SK-N-MC (cell line): ENCODE measurements around the gene LSR.
"Not testable (repeated sequence)": the region's sequence is repeated elsewhere in the genome, so short reads cannot be mapped to it uniquely, and the experiment has no call there.

Source experiments
- DNase-seq: peaks from one replicate; pipeline ENCODE4 v3.0.0-alpha.2; 2011; ENCODE audit warnings: low read depth, low spot score
- H3K27ac ChIP-seq: fragments of 200-600 bp; sonication (generic); 2 replicates; pipeline ENCODE4 v1.5.1; 2016; ENCODE audit warnings: mixed run types
- H3K36me3 ChIP-seq: fragments of 200-600 bp; sonication (generic); 2 replicates; pipeline ENCODE4 v1.6.1; 2017; ENCODE audit warnings: antibody characterized with exemption, low read length, mixed read lengths; ENCODE audit not compliant: insufficient read depth
- H3K4me3 ChIP-seq: fragments of 200-600 bp; sonication (generic); 2 replicates; pipeline ENCODE4 v1.5.1; 2016
- H3K9ac ChIP-seq: fragments of 200-600 bp; sonication (generic); 2 replicates; pipeline ENCODE4 v1.8.0; 2017; ENCODE audit warnings: mixed run types, mixed read lengths; ENCODE audit not compliant: insufficient read length
- H3K9me3 ChIP-seq: fragments of 200-600 bp; sonication (generic); 2 replicates; pipeline ENCODE4 v1.6.1; 2017; ENCODE audit warnings: low read depth, mild to moderate bottlenecking, antibody characterized with exemption, low read length, moderate library complexity, mixed read lengths
- EZH2 ChIP-seq: fragments of 200-600 bp; sonication (generic); IDR thresholded peaks from one replicate; pipeline ENCODE4 v1.6.1; 2017; ENCODE audit warnings: antibody characterized with exemption
- FOXP2 ChIP-seq: optimal IDR thresholded peaks from 2 replicates; pipeline ENCODE3; 2011; ENCODE audit warnings: mild to moderate bottlenecking, moderate library complexity; ENCODE audit not compliant: insufficient read depth; ENCODE audit errors: extremely low read length, control extremely low read depth
- POLR2AphosphoS5 ChIP-seq: IDR thresholded peaks from 2 replicates; pipeline ENCODE4 v1.6.1; 2012; ENCODE audit warnings: mild to moderate bottlenecking, low read depth, low read length, borderline replicate concordance

The LSR gene

GRCh38 chr19:35284153-35285094, 35.6 kb downstream of the LSR start:
- no peak overlapping the region for H3K9ac ChIP-seq
- no peaks in the 10 kb centered on the region for H3K9me3 ChIP-seq
- no peak overlapping the region for H3K27ac ChIP-seq
- no peak overlapping the region for H3K4me3 ChIP-seq
- TF ChIP-seq POLR2AphosphoS5 (no peak), EZH2 (no peak), FOXP2 (no peak)
- no peak for DNase-seq
- H3K36me3 ChIP-seq = no peaks in the 10 kb centered on the region

- Histone ChIP-seq H3K4me3 (no peak overlapping the region), H3K9me3 (no peaks in the 10 kb centered on the region), H3K9ac (no peak overlapping the region), H3K27ac (no peak overlapping the region), H3K36me3 (no peaks in the 10 kb centered on the region)
- DNase-seq = no peak
- TF ChIP-seq FOXP2 (no peak), POLR2AphosphoS5 (no peak), EZH2 (no peak)
Observed at GRCh38 chr19:35285095-35285449, 36.3 kb downstream of the LSR start.

- H3K36me3 ChIP-seq, H3K4me3 ChIP-seq, H3K27ac ChIP-seq, H3K9ac ChIP-seq, H3K9me3 ChIP-seq, DNase-seq: not testable (repeated sequence)
Observed at GRCh38 chr19:35285465-35285864, 36.7 kb downstream of the LSR start.

- not testable (repeated sequence) for H3K9me3 ChIP-seq, DNase-seq, H3K4me3 ChIP-seq, H3K27ac ChIP-seq, H3K9ac ChIP-seq, H3K36me3 ChIP-seq
Observed at GRCh38 chr19:35286101-35286500, 37.3 kb downstream of the LSR start.

GRCh38 chr19:35287713-35288112, 38.9 kb downstream of the LSR start:
- no peak for TF ChIP-seq POLR2AphosphoS5
- TF ChIP-seq FOXP2 = no peak
- TF ChIP-seq EZH2 = no peak
- no peak for DNase-seq

GRCh38 chr19:35288331-35288730, 39.5 kb downstream of the LSR start:
- Histone ChIP-seq H3K9ac (no peak overlapping the region), H3K36me3 (no peaks in the 10 kb centered on the region), H3K27ac (no peak overlapping the region), H3K9me3 (no peaks in the 10 kb centered on the region), H3K4me3 (no peak overlapping the region)
- DNase-seq = no peak
- TF ChIP-seq FOXP2 = no peak
- TF ChIP-seq EZH2 = no peak
- no peak for TF ChIP-seq POLR2AphosphoS5

More at GRCh38 chr19:35287713-35288112, 38.9 kb downstream of the LSR start:
- H3K9ac ChIP-seq = no peak overlapping the region
- H3K9me3 ChIP-seq = no peaks in the 10 kb centered on the region
- no peaks in the 10 kb centered on the region for H3K36me3 ChIP-seq
- no peak overlapping the region for H3K4me3 ChIP-seq
- H3K27ac ChIP-seq = no peak overlapping the region

- Histone ChIP-seq H3K9me3 (no peaks in the 10 kb centered on the region), H3K36me3 (no peaks in the 10 kb centered on the region), H3K4me3 (no peak overlapping the region), H3K9ac (no peak overlapping the region), H3K27ac (no peak overlapping the region)
- no peak for DNase-seq
- no peak for TF ChIP-seq FOXP2
- no peak for TF ChIP-seq EZH2
- no peak for TF ChIP-seq POLR2AphosphoS5
Observed at GRCh38 chr19:35288906-35289305, 40.1 kb downstream of the LSR start.

- DNase-seq = no peak
- H3K27ac ChIP-seq = no peak overlapping the region
- no peaks in the 10 kb centered on the region for H3K36me3 ChIP-seq
- H3K9ac ChIP-seq = no peak overlapping the region
- TF ChIP-seq FOXP2 = no peak
- no peak for TF ChIP-seq POLR2AphosphoS5
- no peak for TF ChIP-seq EZH2
- no peak overlapping the region for H3K4me3 ChIP-seq
- H3K9me3 ChIP-seq = no peaks in the 10 kb centered on the region
Observed at GRCh38 chr19:35290381-35291127, 41.8 kb downstream of the LSR start.

GRCh38 chr19:35291259-35291658, 42.5 kb downstream of the LSR start:
- Histone ChIP-seq H3K9me3 (no peaks in the 10 kb centered on the region), H3K9ac (no peak overlapping the region), H3K27ac (no peak overlapping the region), H3K4me3 (no peak overlapping the region), H3K36me3 (no peaks in the 10 kb centered on the region)
- TF ChIP-seq EZH2 = no peak
- TF ChIP-seq POLR2AphosphoS5 = no peak
- no peak for TF ChIP-seq FOXP2
- no peak for DNase-seq
